NB4 (cell line): ENCODE results near the gene ICOS.

Experiments
- CTCF ChIP-seq: IDR thresholded peaks from one replicate; pipeline ENCODE4 v1.5.1; 2012; ENCODE audit warnings: low read depth, low read length
- MAX ChIP-seq: IDR thresholded peaks from 2 replicates; pipeline ENCODE4 v1.6.1; 2011; ENCODE audit warnings: low read depth, low read length
- MYC ChIP-seq: IDR thresholded peaks from 2 replicates; pipeline ENCODE4 v1.6.1; 2011; ENCODE audit warnings: low read depth, low read length
- POLR2A ChIP-seq: IDR thresholded peaks from 2 replicates; pipeline ENCODE4 v1.6.1; 2011; ENCODE audit warnings: mild to moderate bottlenecking; ENCODE audit not compliant: insufficient read length; ENCODE audit errors: extremely low read depth

- TF ChIP-seq MYC (no peak), CTCF (no peak), POLR2A (no peak), MAX (no peak)
These were observed 39.3 kb downstream of the ICOS start for GRCh38 chr2:203975912-203976311.
